ENCODE measurements around the gene ARFGEF3. TPM values are rescaled to one million over a fixed set of nuclear protein-coding genes. Genes with fewer than 3 reads are reported as not detected.
A peak's percentile ranks its signal among the peaks of the same experiment; 100 is the strongest.

ARFGEF3 gene
- total RNA-seq, 3 donors from 2014 or later (not counting 1 experiment from before 2014, with no cell fraction given) = 0.05 to 0.09 TPM; not detected in 1

DNA sequence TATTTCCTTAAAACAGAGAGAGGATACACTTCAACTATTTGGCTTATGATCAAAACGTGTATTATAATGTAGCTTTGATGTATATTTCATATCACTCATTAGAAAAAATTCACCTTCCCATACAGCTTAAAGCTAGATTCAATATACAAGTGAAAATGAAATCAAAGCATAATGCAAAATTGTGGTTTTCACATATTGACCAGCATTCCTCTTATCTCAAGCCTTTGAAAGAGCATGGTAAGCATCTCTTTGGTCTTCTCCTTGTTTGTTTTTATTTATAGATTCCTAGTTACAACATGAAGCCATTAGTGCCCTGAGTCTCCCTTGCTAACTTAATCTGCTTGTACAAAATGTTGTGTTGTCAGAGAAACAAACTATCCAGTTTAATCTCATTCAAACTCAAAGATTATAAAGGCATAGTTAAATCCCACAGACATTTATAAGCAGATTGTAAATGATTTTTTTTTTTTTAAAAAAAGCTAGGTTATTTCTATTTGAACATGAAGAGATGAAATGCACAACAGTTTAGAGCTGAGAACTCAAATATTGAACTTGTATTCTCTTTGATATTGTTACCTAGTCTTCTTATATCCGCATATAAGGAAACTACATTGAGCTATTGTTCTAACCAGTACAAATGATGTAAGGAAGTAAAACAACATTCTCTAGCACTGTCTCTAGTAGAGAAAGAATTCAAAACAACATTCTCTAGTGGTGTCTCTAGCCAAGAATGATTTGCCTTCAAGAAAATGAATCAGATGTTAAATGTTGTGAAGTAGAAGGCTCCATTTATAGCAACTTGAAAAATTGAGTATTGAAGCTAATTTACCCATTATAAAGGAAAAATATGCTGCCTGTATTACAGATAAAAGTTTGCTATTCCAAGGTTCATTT is 184.8 kb downstream of the ARFGEF3 start:
- DNase-seq = no peak
- no peak overlapping the region for H3K27ac ChIP-seq (ENCODE audit: low read length)
- no peaks in the 10 kb centered on the region for H3K9me3 ChIP-seq (ENCODE audit: control insufficient read depth, insufficient read depth, low read length)
- TF ChIP-seq, protein P1, sequence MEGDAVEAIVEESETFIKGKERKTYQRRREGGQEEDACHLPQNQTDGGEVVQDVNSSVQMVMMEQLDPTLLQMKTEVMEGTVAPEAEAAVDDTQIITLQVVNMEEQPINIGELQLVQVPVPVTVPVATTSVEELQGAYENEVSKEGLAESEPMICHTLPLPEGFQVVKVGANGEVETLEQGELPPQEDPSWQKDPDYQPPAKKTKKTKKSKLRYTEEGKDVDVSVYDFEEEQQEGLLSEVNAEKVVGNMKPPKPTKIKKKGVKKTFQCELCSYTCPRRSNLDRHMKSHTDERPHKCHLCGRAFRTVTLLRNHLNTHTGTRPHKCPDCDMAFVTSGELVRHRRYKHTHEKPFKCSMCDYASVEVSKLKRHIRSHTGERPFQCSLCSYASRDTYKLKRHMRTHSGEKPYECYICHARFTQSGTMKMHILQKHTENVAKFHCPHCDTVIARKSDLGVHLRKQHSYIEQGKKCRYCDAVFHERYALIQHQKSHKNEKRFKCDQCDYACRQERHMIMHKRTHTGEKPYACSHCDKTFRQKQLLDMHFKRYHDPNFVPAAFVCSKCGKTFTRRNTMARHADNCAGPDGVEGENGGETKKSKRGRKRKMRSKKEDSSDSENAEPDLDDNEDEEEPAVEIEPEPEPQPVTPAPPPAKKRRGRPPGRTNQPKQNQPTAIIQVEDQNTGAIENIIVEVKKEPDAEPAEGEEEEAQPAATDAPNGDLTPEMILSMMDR (IDR thresholded peaks at IDR 0.05) = no peak
- no peak overlapping the region for H3K4me3 ChIP-seq (ENCODE audit: low read length)
- no peaks in the 10 kb centered on the region for H3K4me1 ChIP-seq (ENCODE audit: control insufficient read depth, insufficient read depth, low read length)
- no CpG with 5 or more reads among the region's 2 CpGs for WGBS (ENCODE audit: insufficient coverage)
- Mint-ChIP-seq H3K4me1 (peaks cover 8 to 10% of the 10 kb centered on the region in 2 donors), H3K9me3 (no peaks in the 10 kb centered on the region), H3K36me3 (no peaks in the 10 kb centered on the region), H3K27ac (no peak overlapping the region), H3K27me3 (ENCODE audit: low read depth in 2 of 2) (peaks cover 11 to 30% of the 10 kb centered on the region in 2 donors), H3K4me3 (no peak overlapping the region)
- H3K27me3 ChIP-seq (ENCODE audit: control insufficient read depth, insufficient read depth, low read length) = no peaks in the 10 kb centered on the region
- ATAC-seq = peak in 1 of 3 donors; percentile 26
- intact Hi-C loops (cut with micrococcal nuclease) = no loop called here
- no peaks in the 10 kb centered on the region for H3K36me3 ChIP-seq (ENCODE audit: control insufficient read depth, insufficient read depth, low read length)

DNA sequence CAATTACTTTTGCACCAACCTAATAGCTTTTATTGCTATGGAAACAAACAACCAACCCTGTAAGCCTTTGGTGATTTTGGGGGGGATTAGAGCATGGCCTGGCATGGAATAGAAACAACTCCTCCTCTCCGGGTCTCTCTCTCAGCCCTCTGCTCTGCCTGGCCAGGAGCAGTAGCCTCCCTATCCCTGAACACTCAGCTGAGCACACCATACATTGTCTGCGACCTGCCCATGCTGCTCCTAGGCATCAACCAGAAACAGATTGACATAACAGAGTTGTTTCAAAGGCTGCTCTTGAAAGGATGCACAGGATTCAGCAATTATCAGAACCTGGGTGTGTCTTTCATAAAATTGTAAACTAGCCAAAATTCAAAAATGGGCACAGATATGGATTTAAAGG is 186.1 kb downstream of the ARFGEF3 start:
- no peaks in the 10 kb centered on the region for H3K9me3 Mint-ChIP-seq
- no peak for DNase-seq
- no peak overlapping the region for H3K4me3 ChIP-seq (ENCODE audit: low read length)
- peaks cover 15 to 20% of the 10 kb centered on the region in 2 donors for H3K27me3 Mint-ChIP-seq (ENCODE audit: low read depth in 2 of 2)
- H3K27me3 ChIP-seq (ENCODE audit: control insufficient read depth, insufficient read depth, low read length) = no peaks in the 10 kb centered on the region
- no peak overlapping the region for H3K27ac Mint-ChIP-seq
- no peak for ATAC-seq
- TF ChIP-seq, protein P1 (IDR thresholded peaks at IDR 0.05) = no peak
- peaks cover 8 to 10% of the 10 kb centered on the region in 2 donors for H3K4me1 Mint-ChIP-seq
- no peak overlapping the region for H3K4me3 Mint-ChIP-seq
- H3K36me3 Mint-ChIP-seq = no peaks in the 10 kb centered on the region
- intact Hi-C loops (cut with micrococcal nuclease) = no loop called here
- H3K36me3 ChIP-seq (ENCODE audit: control insufficient read depth, insufficient read depth, low read length) = no peaks in the 10 kb centered on the region
- no peaks in the 10 kb centered on the region for H3K9me3 ChIP-seq (ENCODE audit: control insufficient read depth, insufficient read depth, low read length)
- no peaks in the 10 kb centered on the region for H3K4me1 ChIP-seq (ENCODE audit: control insufficient read depth, insufficient read depth, low read length)
- WGBS (ENCODE audit: insufficient coverage) = 85% methylated on average over 2 of the region's 2 CpGs
- H3K27ac ChIP-seq (ENCODE audit: low read length) = no peak overlapping the region

DNA sequence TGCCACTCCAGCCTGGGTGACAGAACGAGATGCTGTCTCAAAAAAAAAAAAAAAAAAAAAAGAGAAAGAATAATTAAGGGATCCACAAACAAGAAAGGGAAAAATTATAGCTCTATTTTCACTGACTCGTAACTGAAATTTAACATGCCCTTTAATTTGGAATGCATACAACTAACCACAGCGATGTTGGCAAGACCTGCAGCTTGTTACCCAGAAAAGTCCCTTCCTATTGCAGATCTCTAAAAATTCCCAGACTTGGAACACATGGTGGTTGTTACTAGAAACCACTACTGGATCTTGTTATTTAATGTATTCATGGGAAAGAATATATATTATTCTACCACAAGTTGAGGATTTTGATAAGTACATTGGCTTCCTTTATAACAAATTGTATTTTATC is 188.2 kb downstream of the ARFGEF3 start:
- Histone ChIP-seq H3K9me3 (ENCODE audit: control insufficient read depth, insufficient read depth, low read length) (no peaks in the 10 kb centered on the region), H3K4me3 (ENCODE audit: low read length) (no peak overlapping the region), H3K27ac (ENCODE audit: low read length) (no peak overlapping the region), H3K4me1 (ENCODE audit: control insufficient read depth, insufficient read depth, low read length) (no peaks in the 10 kb centered on the region), H3K27me3 (ENCODE audit: control insufficient read depth, insufficient read depth, low read length) (no peaks in the 10 kb centered on the region), H3K36me3 (ENCODE audit: control insufficient read depth, insufficient read depth, low read length) (no peaks in the 10 kb centered on the region)
- intact Hi-C loops (cut with micrococcal nuclease) = no loop called here
- ATAC-seq (no peak), DNase-seq (no peak)
- no peaks in the 10 kb centered on the region for H3K9me3 Mint-ChIP-seq
- no peak overlapping the region for H3K4me3 Mint-ChIP-seq
- TF ChIP-seq, protein P1 (IDR thresholded peaks at IDR 0.05) = no peak
- WGBS (ENCODE audit: insufficient coverage) = 92% methylated on average over 3 of the region's 3 CpGs
- H3K36me3 Mint-ChIP-seq = no peaks in the 10 kb centered on the region
- peaks cover 19 to 20% of the 10 kb centered on the region in 2 donors for H3K27me3 Mint-ChIP-seq (ENCODE audit: low read depth in 2 of 2)
- H3K27ac Mint-ChIP-seq = no peak overlapping the region
- peaks cover 8 to 10% of the 10 kb centered on the region in 2 donors for H3K4me1 Mint-ChIP-seq

All from natural killer cell (primary cell).